Measurements from ENCODE around the gene G0S2.

DNA sequence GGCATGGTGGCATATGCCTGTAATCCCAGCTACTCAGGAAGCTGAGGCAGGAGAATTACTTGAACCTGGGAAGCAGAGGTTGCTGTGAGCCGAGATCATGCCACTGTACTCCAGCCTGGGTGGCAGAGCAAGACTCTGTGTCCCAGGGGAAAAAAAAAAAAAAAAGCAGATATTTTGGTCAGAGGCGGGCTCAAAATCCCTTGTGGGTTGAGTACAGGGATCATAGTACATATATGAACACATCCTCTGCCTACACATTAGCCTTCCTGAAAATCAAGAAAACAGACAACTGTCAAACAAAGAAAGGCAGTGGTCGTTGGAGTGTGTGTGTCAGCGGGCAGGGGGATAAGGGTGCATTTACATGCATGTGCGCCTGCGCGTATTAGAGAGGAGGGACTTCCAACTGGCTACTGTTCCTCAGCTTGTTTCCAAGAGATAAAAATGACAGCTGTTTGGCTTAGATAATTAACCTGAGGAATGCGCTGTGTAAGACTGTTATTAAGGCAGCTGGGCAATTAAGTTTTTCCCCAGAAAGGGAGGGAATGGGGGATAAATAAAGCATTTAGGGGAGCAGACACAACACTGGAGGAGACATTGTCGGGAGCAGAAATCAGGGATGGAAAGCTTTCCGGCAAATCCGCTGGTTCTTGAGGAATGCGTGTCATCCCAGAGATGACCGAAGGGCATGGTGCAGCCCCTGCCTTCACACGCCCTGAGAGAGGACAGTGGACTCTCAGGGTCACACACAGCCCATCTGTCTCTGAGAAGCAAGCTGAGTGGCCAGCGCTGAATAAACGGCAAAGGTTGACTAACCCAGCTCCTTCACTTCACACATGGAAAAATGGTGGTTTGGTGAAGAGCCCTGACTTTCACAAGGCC lies 29.4 kb upstream of the G0S2 start:
- TF ChIP-seq REST (IDR thresholded peaks at IDR 0.05; ENCODE audit: borderline replicate concordance) (no peak), EZH2 (IDR thresholded peaks at IDR 0.05; ENCODE audit: borderline replicate concordance, insufficient read depth, low read length, poor library complexity, severe bottlenecking) (no peak), SMC3 (conservative IDR thresholded peaks at IDR 0.05; ENCODE audit: poor library complexity) (no peak), POLR2AphosphoS5 (IDR thresholded peaks at IDR 0.05) (no peak), TAF1 (IDR thresholded peaks at IDR 0.05; ENCODE audit: low read depth) (no peak), EP300 (conservative IDR thresholded peaks at IDR 0.05; ENCODE audit: poor library complexity, severe bottlenecking) (no peak)
- TF ChIP-seq, protein P1, sequence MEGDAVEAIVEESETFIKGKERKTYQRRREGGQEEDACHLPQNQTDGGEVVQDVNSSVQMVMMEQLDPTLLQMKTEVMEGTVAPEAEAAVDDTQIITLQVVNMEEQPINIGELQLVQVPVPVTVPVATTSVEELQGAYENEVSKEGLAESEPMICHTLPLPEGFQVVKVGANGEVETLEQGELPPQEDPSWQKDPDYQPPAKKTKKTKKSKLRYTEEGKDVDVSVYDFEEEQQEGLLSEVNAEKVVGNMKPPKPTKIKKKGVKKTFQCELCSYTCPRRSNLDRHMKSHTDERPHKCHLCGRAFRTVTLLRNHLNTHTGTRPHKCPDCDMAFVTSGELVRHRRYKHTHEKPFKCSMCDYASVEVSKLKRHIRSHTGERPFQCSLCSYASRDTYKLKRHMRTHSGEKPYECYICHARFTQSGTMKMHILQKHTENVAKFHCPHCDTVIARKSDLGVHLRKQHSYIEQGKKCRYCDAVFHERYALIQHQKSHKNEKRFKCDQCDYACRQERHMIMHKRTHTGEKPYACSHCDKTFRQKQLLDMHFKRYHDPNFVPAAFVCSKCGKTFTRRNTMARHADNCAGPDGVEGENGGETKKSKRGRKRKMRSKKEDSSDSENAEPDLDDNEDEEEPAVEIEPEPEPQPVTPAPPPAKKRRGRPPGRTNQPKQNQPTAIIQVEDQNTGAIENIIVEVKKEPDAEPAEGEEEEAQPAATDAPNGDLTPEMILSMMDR (IDR thresholded peaks at IDR 0.05; ENCODE audit: poor library complexity, severe bottlenecking): no peak

Data from neural cell (in vitro differentiated cells).